Renal pelvis (tissue), 4 donors: ENCODE results near the gene SMIM44. TPM values are rescaled to one million over a fixed set of nuclear protein-coding genes. Genes with fewer than 3 reads are reported as not detected.
A peak's percentile ranks its signal among the peaks of the same experiment; 100 is the strongest.
"Not testable (repeated sequence)": the region's sequence is repeated elsewhere in the genome, so short reads cannot be mapped to it uniquely, and the experiment has no call there.

Experiments
- DNase-seq: peaks from one replicate; pipeline ENCODE4 v3.0.0-alpha.2; 2013
- polyA plus RNA-seq, 3 donors: library from polyadenylated mRNA; unstranded; fragments of 120-200 nt; gene quantifications; one replicate each; pipeline ENCODE4 v1.2.1, GENCODE V29; 2013; ENCODE audit not compliant: insufficient read length in 3 of 3

The SMIM44 gene
- polyA plus RNA-seq, 3 donors = 0.47 to 0.84 (median 0.53) TPM

GRCh38 chr19:3518659-3519058 is 35.4 kb upstream of the SMIM44 start:
- peak; percentile 57 for DNase-seq

GRCh38 chr19:3518255-3518654 is 35.0 kb upstream of the SMIM44 start:
- DNase-seq = no peak

GRCh38 chr19:3517638-3518037 is 34.4 kb upstream of the SMIM44 start:
- DNase-seq = no peak

GRCh38 chr19:3516675-3517207 is 33.5 kb upstream of the SMIM44 start:
- DNase-seq = no peak

GRCh38 chr19:3515891-3516422 is 32.7 kb upstream of the SMIM44 start:
- DNase-seq = no peak

- no peak for DNase-seq
Observed at GRCh38 chr19:3514930-3515329, 31.7 kb upstream of the SMIM44 start.

- DNase-seq = no peak
Observed at GRCh38 chr19:3513229-3514140, 30.2 kb upstream of the SMIM44 start.

GRCh38 chr19:3512562-3513228 is 29.5 kb upstream of the SMIM44 start:
- no peak for DNase-seq

- no peak for DNase-seq
Observed at GRCh38 chr19:3511506-3512251, 28.4 kb upstream of the SMIM44 start.

- DNase-seq = no peak
Observed at GRCh38 chr19:3510727-3511126, 27.5 kb upstream of the SMIM44 start.

- DNase-seq = no peak
Observed at GRCh38 chr19:3509566-3509989, 26.3 kb upstream of the SMIM44 start.

- DNase-seq = no peak
Observed at GRCh38 chr19:3508771-3509535, 25.7 kb upstream of the SMIM44 start.

GRCh38 chr19:3508121-3508661 is 24.9 kb upstream of the SMIM44 start:
- DNase-seq = not testable (repeated sequence)

GRCh38 chr19:3507371-3508120 is 24.3 kb upstream of the SMIM44 start:
- DNase-seq = no peak

GRCh38 chr19:3506384-3507340 is 23.4 kb upstream of the SMIM44 start:
- no peak for DNase-seq

GRCh38 chr19:3505598-3506383 is 22.6 kb upstream of the SMIM44 start, which contains the start of gene FZR1:
FZR1 (plus strand) TSS chr19:3506311; CDS start chr19:3522990, 16,679 bp downstream.
- peak; percentile 98 for DNase-seq

GRCh38 chr19:3504735-3505134 is 21.5 kb upstream of the SMIM44 start:
- no peak for DNase-seq
